Activated B cell treated with CpG ODN at 0.5 μM for 24 hours (primary cell): ENCODE data around the gene EIF4A3. TPM values are rescaled to one million over a fixed set of nuclear protein-coding genes. Genes with fewer than 3 reads are reported as not detected.

Source experiments
- ATAC-seq: fragments of 200-7000 bp; cut with Tn5 transposase; one replicate; pipeline ENCODE4 v1.10.0; 2021; ENCODE audit warnings: low read depth, mild to moderate bottlenecking, moderate library complexity
- CTCF ChIA-PET: fragments of 350-600 bp; sonication (Branson Sonifier 250); formaldehyde crosslinking; loops from one replicate; lab custom pipeline; 2021; ENCODE audit warnings: antibody characterized with exemption; lab: Charles Lee
- POLR2A ChIA-PET: fragments of 350-600 bp; sonication (Branson Sonifier 250); formaldehyde crosslinking; loops from one replicate; lab custom pipeline; 2021; ENCODE audit warnings: antibody characterized with exemption; lab: Charles Lee
- DNase-seq: peaks from one replicate; pipeline ENCODE4 v3.0.0; 2022
- H3K27ac Mint-ChIP-seq: one replicate; pipeline ENCODE4 v1.8.0; 2020; ENCODE audit warnings: mixed read lengths
- H3K27me3 Mint-ChIP-seq: one replicate; pipeline ENCODE4 v1.8.0; 2021; ENCODE audit warnings: mixed read lengths
- H3K36me3 Mint-ChIP-seq: one replicate; pipeline ENCODE4 v1.8.0; 2021; ENCODE audit warnings: low read depth, mixed read lengths
- H3K4me1 Mint-ChIP-seq: one replicate; pipeline ENCODE4 v1.8.0; 2021; ENCODE audit warnings: mixed read lengths
- H3K4me3 Mint-ChIP-seq: one replicate; pipeline ENCODE4 v1.8.0; 2020; ENCODE audit warnings: mild to moderate bottlenecking, mixed read lengths
- H3K9me3 Mint-ChIP-seq: one replicate; pipeline ENCODE4 v1.8.0; 2020; ENCODE audit warnings: mixed read lengths
- CTCF ChIP-seq: fragments of 200-600 bp; IDR thresholded peaks from one replicate; pipeline ENCODE4 v1.8.0; 2022; ENCODE audit warnings: antibody characterized with exemption, mild to moderate bottlenecking
- intact Hi-C: fragments of 100-400 bp; cut with micrococcal nuclease; formaldehyde crosslinking; loops from one replicate; pipeline ENCODE4 v1.15.1; 2024
- total RNA-seq: library from RNA; stranded (reverse); gene quantifications from 2 replicates; pipeline ENCODE4 v1.2.3, GENCODE V29; 2022

Gene EIF4A3
- total RNA-seq, 1 donor from 2014 or later = 88.1 TPM

GRCh38 chr17:80187090-80187489, 40.2 kb upstream of the EIF4A3 start:
- ChIA-PET POLR2A (interaction anchor here (0.6 kb wide), 1 partner anchor 33 kb away, joined by 3 read pairs; no protein-coding TSS in a partner anchor), CTCF (interaction anchor here (1.1 to 1.2 kb wide), 2 partner anchors 66 to 159 kb away, joined by 3 read pairs; no protein-coding TSS in a partner anchor)
- H3K27ac Mint-ChIP-seq = no peak overlapping the region
- no peaks in the 10 kb centered on the region for H3K9me3 Mint-ChIP-seq
- DNase-seq (no peak), ATAC-seq (no peak)
- H3K4me3 Mint-ChIP-seq = no peak overlapping the region
- peaks cover 2% of the 10 kb centered on the region for H3K27me3 Mint-ChIP-seq
- H3K4me1 Mint-ChIP-seq = no peaks in the 10 kb centered on the region
- no peaks in the 10 kb centered on the region for H3K36me3 Mint-ChIP-seq
- intact Hi-C loops = no loop called here
- TF ChIP-seq CTCF = no peak

GRCh38 chr17:80185968-80186367, 39.0 kb upstream of the EIF4A3 start:
- CTCF ChIA-PET = no interaction called here
- H3K4me3 Mint-ChIP-seq = no peak overlapping the region
- no peak for TF ChIP-seq CTCF
- no peaks in the 10 kb centered on the region for H3K4me1 Mint-ChIP-seq
- H3K27me3 Mint-ChIP-seq = peaks cover 2% of the 10 kb centered on the region
- H3K9me3 Mint-ChIP-seq = no peaks in the 10 kb centered on the region
- no peak for ATAC-seq
- intact Hi-C loops = no loop called here
- no peak overlapping the region for H3K27ac Mint-ChIP-seq
- POLR2A ChIA-PET = no interaction called here
- DNase-seq = no peak
- H3K36me3 Mint-ChIP-seq = no peaks in the 10 kb centered on the region

- Mint-ChIP-seq H3K4me1 (no peaks in the 10 kb centered on the region), H3K4me3 (no peak overlapping the region), H3K27me3 (peaks cover 2% of the 10 kb centered on the region), H3K36me3 (no peaks in the 10 kb centered on the region), H3K27ac (no peak overlapping the region), H3K9me3 (no peaks in the 10 kb centered on the region)
- DNase-seq (no peak), ATAC-seq (no peak)
- ChIA-PET POLR2A (no interaction called here), CTCF (no interaction called here)
- intact Hi-C loops = no loop called here
- no peak for TF ChIP-seq CTCF
These were observed 37.4 kb upstream of the EIF4A3 start for GRCh38 chr17:80184423-80184714.

GRCh38 chr17:80183581-80184422, 36.9 kb upstream of the EIF4A3 start:
- ChIA-PET POLR2A (interaction anchor here (0.6 kb wide), 1 partner anchor 38 kb away, joined by 4 read pairs; no protein-coding TSS in a partner anchor), CTCF (no interaction called here)
- Mint-ChIP-seq H3K9me3 (no peaks in the 10 kb centered on the region), H3K36me3 (no peaks in the 10 kb centered on the region), H3K27me3 (peaks cover 2% of the 10 kb centered on the region), H3K4me1 (no peaks in the 10 kb centered on the region), H3K27ac (no peak overlapping the region), H3K4me3 (no peak overlapping the region)
- DNase-seq (no peak), ATAC-seq (no peak)
- intact Hi-C loops = no loop called here
- TF ChIP-seq CTCF = no peak

GRCh38 chr17:80182845-80183223, 35.9 kb upstream of the EIF4A3 start:
- Mint-ChIP-seq H3K9me3 (no peaks in the 10 kb centered on the region), H3K27ac (no peak overlapping the region), H3K4me3 (no peak overlapping the region), H3K27me3 (peaks cover 2% of the 10 kb centered on the region), H3K4me1 (no peaks in the 10 kb centered on the region), H3K36me3 (no peaks in the 10 kb centered on the region)
- ATAC-seq = no peak
- intact Hi-C loops = no loop called here
- DNase-seq = no peak
- POLR2A ChIA-PET = no interaction called here
- no peak for TF ChIP-seq CTCF
- CTCF ChIA-PET = interaction anchor here (0.7 kb wide), 1 partner anchor 100 kb away, joined by 3 read pairs; no protein-coding TSS in a partner anchor
